Stimulated activated naive CD8-positive, alpha-beta T cell treated with anti-CD3 and anti-CD28 coated beads, Interleukin-15, amount 100 ng/mL, for 72 hours (primary cell): Measurements from ENCODE around the gene MOB2.
A peak's percentile ranks its signal among the peaks of the same experiment; 100 is the strongest.
"Not testable (repeated sequence)": the region's sequence is repeated elsewhere in the genome, so short reads cannot be mapped to it uniquely, and the experiment has no call there.

Experiments used
- ATAC-seq: fragments of 150-1000 bp; cut with Tn5 transposase; 2 replicates; pipeline ENCODE4 v1.10.0; 2021; ENCODE audit warnings: mild to moderate bottlenecking, moderate library complexity
- DNase-seq, 2 donors: peaks; one replicate each; pipeline ENCODE4 v3.0.0; 2021 to 2022
- H3K27ac Mint-ChIP-seq, 2 donors: one replicate each; pipeline ENCODE4 v1.8.0; 2022; ENCODE audit warnings: mild to moderate bottlenecking in 2 of 2, mixed read lengths in 2 of 2, moderate library complexity in 2 of 2
- H3K27me3 Mint-ChIP-seq: one replicate; pipeline ENCODE4 v1.8.0; 2022; ENCODE audit warnings: mixed read lengths
- H3K4me1 Mint-ChIP-seq: one replicate; pipeline ENCODE4 v1.8.0; 2022; ENCODE audit warnings: mild to moderate bottlenecking, mixed read lengths
- H3K4me3 Mint-ChIP-seq, 2 donors: one replicate each; pipeline ENCODE4 v1.8.0; 2022; ENCODE audit warnings: mild to moderate bottlenecking in 2 of 2, mixed read lengths in 2 of 2, moderate library complexity in 1 of 2
- H3K9me3 Mint-ChIP-seq, 2 donors: one replicate each; pipeline ENCODE4 v1.8.0; 2022; ENCODE audit warnings: mixed read lengths in 2 of 2

The MOB2 gene

GRCh38 chr11:1442807-1443366 is 43.7 kb downstream of the MOB2 start:
- Mint-ChIP-seq H3K9me3 (no peaks in the 10 kb centered on the region), H3K27me3 (no peaks in the 10 kb centered on the region), H3K4me3 (no peak overlapping the region), H3K27ac (no peak overlapping the region), H3K4me1 (no peaks in the 10 kb centered on the region)
- DNase-seq: no peak
- peak; percentile 11 for ATAC-seq

GRCh38 chr11:1442163-1442562 is 44.4 kb downstream of the MOB2 start:
- DNase-seq: no peak
- Mint-ChIP-seq H3K27ac (no peak overlapping the region), H3K4me1 (no peaks in the 10 kb centered on the region), H3K27me3 (no peaks in the 10 kb centered on the region), H3K9me3 (no peaks in the 10 kb centered on the region), H3K4me3 (no peak overlapping the region)
- ATAC-seq: no peak

GRCh38 chr11:1440496-1440895 is 46.1 kb downstream of the MOB2 start:
- H3K27ac Mint-ChIP-seq: no peak overlapping the region
- H3K27me3 Mint-ChIP-seq: no peaks in the 10 kb centered on the region
- DNase-seq: no peak
- no peak overlapping the region for H3K4me3 Mint-ChIP-seq
- H3K9me3 Mint-ChIP-seq: no peaks in the 10 kb centered on the region
- ATAC-seq: no peak
- peaks cover 4% of the 10 kb centered on the region for H3K4me1 Mint-ChIP-seq

GRCh38 chr11:1440066-1440465 is 46.5 kb downstream of the MOB2 start:
- H3K4me3 Mint-ChIP-seq: no peak overlapping the region
- peaks cover 4% of the 10 kb centered on the region for H3K4me1 Mint-ChIP-seq
- H3K27me3 Mint-ChIP-seq: peaks cover under 1% of the 10 kb centered on the region

GRCh38 chr11:1439341-1439740 is 47.2 kb downstream of the MOB2 start:
- Mint-ChIP-seq H3K27me3 (peaks cover 8% of the 10 kb centered on the region), H3K9me3 (no peaks in the 10 kb centered on the region), H3K4me1 (peaks cover 4% of the 10 kb centered on the region), H3K27ac (no peak overlapping the region), H3K4me3 (no peak overlapping the region)
- DNase-seq (no peak), ATAC-seq (no peak)

More at GRCh38 chr11:1440066-1440465, 46.5 kb downstream of the MOB2 start:
- Mint-ChIP-seq H3K27ac (no peak overlapping the region), H3K9me3 (no peaks in the 10 kb centered on the region)
- ATAC-seq (no peak), DNase-seq (no peak)

- no peak for ATAC-seq
- Mint-ChIP-seq H3K4me1 (peaks cover 4% of the 10 kb centered on the region), H3K4me3 (no peak overlapping the region), H3K27me3 (peaks cover 11% of the 10 kb centered on the region), H3K27ac (no peak overlapping the region), H3K9me3 (no peaks in the 10 kb centered on the region)
- no peak for DNase-seq
Measured at GRCh38 chr11:1438967-1439330, 47.6 kb downstream of the MOB2 start.

GRCh38 chr11:1438261-1438966 is 48.2 kb downstream of the MOB2 start:
- H3K4me3 Mint-ChIP-seq: no peak overlapping the region
- DNase-seq (no peak), ATAC-seq (no peak)
- H3K27ac Mint-ChIP-seq: no peak overlapping the region
- H3K4me1 Mint-ChIP-seq: peaks cover 4% of the 10 kb centered on the region
- no peaks in the 10 kb centered on the region for H3K9me3 Mint-ChIP-seq
- H3K27me3 Mint-ChIP-seq: peaks cover 16% of the 10 kb centered on the region

GRCh38 chr11:1437500-1437899 is 49.1 kb downstream of the MOB2 start:
- peak; percentile 16 for ATAC-seq

GRCh38 chr11:1436468-1437039 is 50.0 kb downstream of the MOB2 start:
- H3K27me3 Mint-ChIP-seq: peaks cover 16% of the 10 kb centered on the region
- H3K4me1 Mint-ChIP-seq: peaks cover 4% of the 10 kb centered on the region
- ATAC-seq (no peak), DNase-seq (no peak)
- H3K9me3 Mint-ChIP-seq: no peaks in the 10 kb centered on the region
- H3K27ac Mint-ChIP-seq: no peak overlapping the region
- H3K4me3 Mint-ChIP-seq: no peak overlapping the region

More at GRCh38 chr11:1437500-1437899, 49.1 kb downstream of the MOB2 start:
- H3K9me3 Mint-ChIP-seq: no peaks in the 10 kb centered on the region
- peaks cover 16% of the 10 kb centered on the region for H3K27me3 Mint-ChIP-seq
- H3K4me1 Mint-ChIP-seq: peaks cover 4% of the 10 kb centered on the region
- DNase-seq: no peak
- no peak overlapping the region for H3K27ac Mint-ChIP-seq
- H3K4me3 Mint-ChIP-seq: no peak overlapping the region

- Mint-ChIP-seq H3K4me3 (no peak overlapping the region), H3K9me3 (no peaks in the 10 kb centered on the region), H3K4me1 (peaks cover 4% of the 10 kb centered on the region), H3K27me3 (peaks cover 16% of the 10 kb centered on the region), H3K27ac (no peak overlapping the region)
- DNase-seq (no peak), ATAC-seq (peak; percentile 54)
Measured at GRCh38 chr11:1435820-1436467, 50.6 kb downstream of the MOB2 start.

GRCh38 chr11:1435479-1435819 is 51.1 kb downstream of the MOB2 start:
- ATAC-seq: peak; percentile 33

GRCh38 chr11:1433977-1434640 is 52.5 kb downstream of the MOB2 start:
- H3K27ac Mint-ChIP-seq: no peak overlapping the region
- H3K9me3 Mint-ChIP-seq: peaks cover 0 to under 1% of the 10 kb centered on the region in 2 donors
- no peak for ATAC-seq
- H3K4me1 Mint-ChIP-seq: peaks cover 4% of the 10 kb centered on the region
- no peak for DNase-seq
- no peak overlapping the region for H3K4me3 Mint-ChIP-seq
- peaks cover 16% of the 10 kb centered on the region for H3K27me3 Mint-ChIP-seq

More at GRCh38 chr11:1435479-1435819, 51.1 kb downstream of the MOB2 start:
- H3K4me1 Mint-ChIP-seq, H3K9me3 Mint-ChIP-seq, H3K27ac Mint-ChIP-seq, H3K4me3 Mint-ChIP-seq: not testable (repeated sequence)
- DNase-seq: peak in 1 of 2 donors; percentile 31
- H3K27me3 Mint-ChIP-seq: peaks cover 16% of the 10 kb centered on the region

GRCh38 chr11:1433568-1433967 is 53.0 kb downstream of the MOB2 start:
- no peak for DNase-seq
- peaks cover 16% of the 10 kb centered on the region for H3K27me3 Mint-ChIP-seq
- H3K4me3 Mint-ChIP-seq: no peak overlapping the region
- ATAC-seq: no peak
- no peak overlapping the region for H3K27ac Mint-ChIP-seq
- peaks cover 0 to 6% of the 10 kb centered on the region in 2 donors for H3K9me3 Mint-ChIP-seq
- H3K4me1 Mint-ChIP-seq: peaks cover 4% of the 10 kb centered on the region

GRCh38 chr11:1428762-1429316 is 57.7 kb downstream of the MOB2 start:
- no peaks in the 10 kb centered on the region for H3K4me1 Mint-ChIP-seq
- no peak overlapping the region for H3K4me3 Mint-ChIP-seq
- no peak overlapping the region for H3K27ac Mint-ChIP-seq
- DNase-seq: no peak
- H3K9me3 Mint-ChIP-seq: peaks cover 0 to 7% of the 10 kb centered on the region in 2 donors
- peaks cover 4% of the 10 kb centered on the region for H3K27me3 Mint-ChIP-seq
- ATAC-seq: peak; percentile 28

- H3K4me3 Mint-ChIP-seq: no peak overlapping the region
- ATAC-seq: no peak
- H3K4me1 Mint-ChIP-seq: no peaks in the 10 kb centered on the region
- H3K27ac Mint-ChIP-seq: no peak overlapping the region
- peaks cover 0 to 12% of the 10 kb centered on the region in 2 donors for H3K9me3 Mint-ChIP-seq
- H3K27me3 Mint-ChIP-seq: no peaks in the 10 kb centered on the region
- DNase-seq: no peak
Measured at GRCh38 chr11:1425439-1425838, 61.1 kb downstream of the MOB2 start.
